CD4-positive, alpha-beta T cell (primary cell): ENCODE data around the gene PAPSS2. TPM values are rescaled to one million over a fixed set of nuclear protein-coding genes. Genes with fewer than 3 reads are reported as not detected.

Experiments used
- ATAC-seq: fragments of 200-7000 bp; cut with Tn5 transposase; one replicate; pipeline ENCODE4 v1.10.0; 2022; ENCODE audit warnings: mild to moderate bottlenecking; ENCODE audit not compliant: poor library complexity
- CTCF ChIA-PET: fragments of 350-600 bp; sonication (Branson Sonifier 250); formaldehyde crosslinking; loops from one replicate; lab custom pipeline; 2021; ENCODE audit warnings: antibody characterized with exemption, inconsistent platforms; lab: Charles Lee
- POLR2A ChIA-PET: fragments of 350-600 bp; sonication (Branson Sonifier 250); formaldehyde crosslinking; loops from one replicate; lab custom pipeline; 2021; ENCODE audit warnings: antibody characterized with exemption, inconsistent platforms; lab: Charles Lee
- DNase-seq, 14 experiments: peaks; one replicate each; pipeline ENCODE4 v3.0.0-alpha.2; 2013 to 2020; ENCODE audit warnings: mixed read lengths in 2 of 14
- H3K27ac ChIP-seq, 2 donors: one replicate each; pipeline versions ENCODE4 v1.5.1 to v1.7.0; 2013; ENCODE audit warnings: low read length in 2 of 2, low read depth in 1 of 2, mild to moderate bottlenecking in 1 of 2
- H3K27me3 ChIP-seq, 2 experiments: 1 replicate in 1 of 2; 2 replicates in 1 of 2; pipeline versions ENCODE4 v1.6.1 to v1.7.0; 2013; ENCODE audit warnings: low read length in 2 of 2, control low read depth in 1 of 2, mild to moderate bottlenecking in 1 of 2, moderate library complexity in 1 of 2; ENCODE audit not compliant: insufficient read depth in 2 of 2, control insufficient read depth in 1 of 2
- H3K36me3 ChIP-seq: one replicate; pipeline ENCODE4 v1.6.1; 2013; ENCODE audit warnings: low read length, control low read depth; ENCODE audit not compliant: insufficient read depth
- H3K4me1 ChIP-seq: one replicate; pipeline ENCODE4 v1.6.1; 2013; ENCODE audit warnings: low read length, control low read depth; ENCODE audit not compliant: insufficient read depth
- H3K4me3 ChIP-seq: one replicate; pipeline ENCODE4 v1.5.1; 2013; ENCODE audit warnings: mild to moderate bottlenecking, low read length, moderate library complexity
- H3K9me3 ChIP-seq, 2 experiments: 1 replicate in 1 of 2; 2 replicates in 1 of 2; pipeline versions ENCODE4 v1.6.1 to v1.7.0; 2013; ENCODE audit warnings: low read length in 2 of 2, mild to moderate bottlenecking in 2 of 2, control low read depth in 1 of 2, moderate library complexity in 1 of 2; ENCODE audit not compliant: control insufficient read depth in 1 of 2, insufficient read depth in 1 of 2
- H3K27ac Mint-ChIP-seq: one replicate; pipeline ENCODE4 v1.8.0; 2020; ENCODE audit warnings: mixed read lengths
- H3K27me3 Mint-ChIP-seq: one replicate; pipeline ENCODE4 v1.8.0; 2021; ENCODE audit warnings: mixed read lengths
- H3K36me3 Mint-ChIP-seq: one replicate; pipeline ENCODE4 v1.8.0; 2021; ENCODE audit warnings: low read depth, mixed read lengths
- H3K4me1 Mint-ChIP-seq: one replicate; pipeline ENCODE4 v1.8.0; 2021; ENCODE audit warnings: low read depth, mixed read lengths
- H3K4me3 Mint-ChIP-seq: one replicate; pipeline ENCODE4 v1.8.0; 2020; ENCODE audit warnings: mild to moderate bottlenecking, mixed read lengths
- H3K9me3 Mint-ChIP-seq: one replicate; pipeline ENCODE4 v1.8.0; 2020; ENCODE audit warnings: mixed read lengths
- CTCF ChIP-seq: fragments of 200-600 bp; IDR thresholded peaks from one replicate; pipeline ENCODE4 v1.8.0; 2022; ENCODE audit warnings: antibody characterized with exemption, mild to moderate bottlenecking
- intact Hi-C, 2 experiments: fragments of 100-400 bp; cut with DNase I in 1 of 2; cut with micrococcal nuclease in 1 of 2; formaldehyde crosslinking; loops; one replicate each; pipeline versions ENCODE4 v1.15.1 to v1.9.0; 2023 to 2025; cut with DNase I, micrococcal nuclease
- total RNA-seq, 174 experiments: library from RNA in 2 of 174; stranded (reverse) in 2 of 174; gene quantifications; one replicate each; pipeline ENCODE4 v1.2.3 and lab custom pipeline; 2021 to 2026

The PAPSS2 gene
- total RNA-seq, 2 experiments from 2014 or later, result not detected

GRCh38 chr10:87751274-87751673, 91.6 kb downstream of the PAPSS2 start:
- peaks cover 36% of the 10 kb centered on the region for H3K36me3 Mint-ChIP-seq
- intact Hi-C loops, result no loop called here
- H3K27me3 Mint-ChIP-seq, result no peaks in the 10 kb centered on the region
- ChIA-PET POLR2A (no interaction called here), CTCF (no interaction called here)
- H3K9me3 Mint-ChIP-seq, result no peaks in the 10 kb centered on the region
- H3K27ac Mint-ChIP-seq, result no peak overlapping the region
- ATAC-seq (no peak), DNase-seq (no peak)
- no peak overlapping the region for H3K4me3 Mint-ChIP-seq
- no peaks in the 10 kb centered on the region for H3K9me3 ChIP-seq
- no peak overlapping the region for H3K4me3 ChIP-seq
- H3K27ac ChIP-seq, result no peak overlapping the region
- H3K4me1 Mint-ChIP-seq, result no peaks in the 10 kb centered on the region
- no peaks in the 10 kb centered on the region for H3K27me3 ChIP-seq
- no peaks in the 10 kb centered on the region for H3K4me1 ChIP-seq
- H3K36me3 ChIP-seq, result peaks cover 31% of the 10 kb centered on the region
- TF ChIP-seq CTCF, result no peak

GRCh38 chr10:87752566-87752965, 92.9 kb downstream of the PAPSS2 start:
- ChIA-PET POLR2A (no interaction called here), CTCF (no interaction called here)
- Histone ChIP-seq H3K4me1 (no peaks in the 10 kb centered on the region), H3K27me3 (no peaks in the 10 kb centered on the region), H3K36me3 (peaks cover 35% of the 10 kb centered on the region), H3K4me3 (no peak overlapping the region), H3K9me3 (no peaks in the 10 kb centered on the region), H3K27ac (no peak overlapping the region)
- intact Hi-C loops, result no loop called here
- Mint-ChIP-seq H3K9me3 (no peaks in the 10 kb centered on the region), H3K4me1 (no peaks in the 10 kb centered on the region), H3K27ac (no peak overlapping the region), H3K27me3 (no peaks in the 10 kb centered on the region), H3K4me3 (no peak overlapping the region), H3K36me3 (peaks cover 40% of the 10 kb centered on the region)
- DNase-seq (no peak), ATAC-seq (no peak)
- no peak for TF ChIP-seq CTCF

- DNase-seq (no peak), ATAC-seq (no peak)
- ChIA-PET CTCF (no interaction called here), POLR2A (interaction anchor here (0.5 kb wide), 1 partner anchor 60 kb away, joined by 3 read pairs; no protein-coding TSS in a partner anchor)
- H3K36me3 ChIP-seq, result peaks cover 38% of the 10 kb centered on the region
- TF ChIP-seq CTCF, result no peak
- H3K9me3 ChIP-seq, result no peaks in the 10 kb centered on the region
- H3K4me3 Mint-ChIP-seq, result no peak overlapping the region
- H3K27me3 Mint-ChIP-seq, result no peaks in the 10 kb centered on the region
- intact Hi-C loops, result no loop called here
- no peaks in the 10 kb centered on the region for H3K9me3 Mint-ChIP-seq
- no peak overlapping the region for H3K27ac Mint-ChIP-seq
- H3K4me3 ChIP-seq, result no peak overlapping the region
- H3K36me3 Mint-ChIP-seq, result peaks cover 45% of the 10 kb centered on the region
- no peaks in the 10 kb centered on the region for H3K27me3 ChIP-seq
- H3K4me1 Mint-ChIP-seq, result no peaks in the 10 kb centered on the region
- H3K4me1 ChIP-seq, result no peaks in the 10 kb centered on the region
- no peak overlapping the region for H3K27ac ChIP-seq
Observed at GRCh38 chr10:87753995-87754866, 94.6 kb downstream of the PAPSS2 start.
